Thyroid gland (tissue), 4 donors: Measurements from ENCODE around the gene ZBTB25.

ENCODE experiments used
- CTCF ChIP-seq, 6 experiments: fragments of 200-600 bp in 3 of 6; fragments of 450-650 bp in 3 of 6; sonication (generic) in 3 of 6; IDR thresholded peaks; one replicate each; pipeline ENCODE4 v1.5.1; 2016 to 2019; ENCODE audit warnings: antibody characterized with exemption in 6 of 6, mild to moderate bottlenecking in 2 of 6, inconsistent platforms in 1 of 6, moderate library complexity in 1 of 6
- POLR2A ChIP-seq, 2 donors: fragments of 450-650 bp; IDR thresholded peaks; one replicate each; pipeline ENCODE4 v1.6.1; 2017; ENCODE audit warnings: antibody characterized with exemption in 2 of 2, mild to moderate bottlenecking in 2 of 2, moderate library complexity in 1 of 2

DNA sequence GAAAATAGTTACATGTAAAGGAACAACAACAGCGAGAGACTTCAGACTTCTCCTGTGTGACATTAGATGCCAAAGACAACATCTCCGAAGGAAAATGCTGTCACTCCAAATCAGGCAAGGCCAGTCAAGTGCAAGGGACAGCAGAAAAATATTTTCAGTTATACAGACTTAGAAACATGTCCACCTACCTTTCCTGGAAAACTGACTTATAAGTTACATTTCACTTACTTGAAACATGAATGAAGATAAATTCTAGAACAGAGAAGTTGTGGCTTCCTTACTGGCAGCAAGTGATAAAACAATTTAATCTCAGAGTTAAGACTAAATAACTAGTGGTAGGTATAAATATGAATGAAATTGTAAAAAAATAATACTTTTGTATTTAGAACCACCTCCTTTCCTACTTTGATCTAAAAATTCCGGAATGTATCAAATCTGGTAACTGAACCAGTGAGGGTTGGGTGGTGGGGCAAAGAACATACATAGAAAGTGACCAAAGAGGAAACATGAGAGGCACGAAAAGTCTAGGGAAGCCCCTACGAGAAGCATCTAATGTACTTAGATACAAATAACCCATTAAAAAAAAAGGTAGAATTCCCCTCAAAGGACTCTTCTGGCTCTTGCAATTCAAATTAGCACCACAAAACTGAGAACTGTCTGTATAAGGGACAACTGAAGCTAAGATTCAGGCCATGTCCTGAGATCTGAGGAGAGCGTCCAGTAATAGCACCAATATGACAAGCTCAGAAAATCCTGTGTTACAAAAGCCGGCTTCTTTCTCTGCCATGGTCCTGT is 94.3 kb downstream of the ZBTB25 start:
- no peak for TF ChIP-seq POLR2A (IDR thresholded peaks at IDR 0.05)
- TF ChIP-seq CTCF (IDR thresholded peaks at IDR 0.05): no peak
